K562 (cell line): ENCODE measurements around the gene GRXCR1. TPM values are rescaled to one million over a fixed set of nuclear protein-coding genes. Genes with fewer than 3 reads are reported as not detected.

Experiments used
- ATAC-seq: fragments of 200-7000 bp; cut with Tn5 transposase; 3 replicates; pipeline ENCODE4 v1.9.1; 2020; ENCODE audit warnings: moderate library complexity
- BruUV-seq: library from RNA; stranded (reverse); fragments of 400-500 nt; replicated peaks from 2 replicates; lab custom pipeline; 2021; lab: Mats Ljungman, UMichigan
- CTCF ChIA-PET: fragments of 300-600 bp; formaldehyde crosslinking; extraction: SDS; loops from one replicate; lab custom pipeline; 2021; ENCODE audit warnings: low intra/inter-chr PET ratio; lab: Yijun Ruan, JAX
- POLR2A ChIA-PET: fragments of 300-600, 350-650 bp; sonication (Branson Sonifier 250); formaldehyde crosslinking; extraction: SDS; loops from one replicate; lab custom pipeline; 2021; ENCODE audit warnings: antibody characterized with exemption, inconsistent platforms; lab: Yijun Ruan, JAX
- DNase-seq, 4 experiments: peaks; one replicate each; pipeline versions ENCODE4 v3.0.0 to v3.0.0-alpha.2; 2011 to 2018; ENCODE audit warnings: low spot score in 3 of 4, mixed read lengths in 3 of 4; ENCODE audit errors: extremely low read depth in 1 of 4
- FAIRE-seq: peaks from 2 replicates; lab custom pipeline; 2011; peaks lifted over from hg19 to GRCh38; lab: Jason Lieb, UNC
- H2AFZ ChIP-seq: 2 replicates; pipeline ENCODE4 v1.6.0; 2011; ENCODE audit warnings: low read depth, low read length, control low read depth, inconsistent platforms
- H3K27ac ChIP-seq: fragments of 200-600 bp; 3 replicates; pipeline ENCODE4 v1.8.0; 2011; ENCODE audit warnings: low read depth, mild to moderate bottlenecking, control low read depth, inconsistent platforms, low read length, moderate library complexity, mixed read lengths; ENCODE audit errors: extremely low read depth
- H3K27me3 ChIP-seq, 2 experiments: fragments of 300-600 bp in 1 of 2; 2 replicates in 1 of 2; 3 replicates in 1 of 2; pipeline versions ENCODE4 v1.6.0 to v1.8.0; 2011; ENCODE audit warnings: inconsistent platforms in 2 of 2, low read length in 2 of 2, mild to moderate bottlenecking in 1 of 2, mixed read lengths in 1 of 2, moderate library complexity in 1 of 2; ENCODE audit not compliant: control insufficient read depth in 2 of 2, insufficient read depth in 2 of 2
- H3K36me3 ChIP-seq: fragments of 300-600 bp; 3 replicates; pipeline ENCODE4 v1.8.0; 2011; ENCODE audit warnings: mild to moderate bottlenecking, low read length, inconsistent platforms; ENCODE audit not compliant: control insufficient read depth, insufficient read depth
- H3K4me1 ChIP-seq, 2 experiments: fragments of 200-600 bp in 1 of 2; replicated peaks in 1 of 2; 2 replicates in 1 of 2; 3 replicates in 1 of 2; pipeline versions ENCODE4 v1.5.1 to v1.8.0; 2011; ENCODE audit warnings: inconsistent platforms in 2 of 2, low read length in 2 of 2, mild to moderate bottlenecking in 1 of 2, mixed read lengths in 1 of 2, moderate library complexity in 1 of 2; ENCODE audit not compliant: control insufficient read depth in 2 of 2, insufficient read depth in 2 of 2
- H3K4me2 ChIP-seq: 2 replicates; pipeline ENCODE4 v1.6.1; 2011; ENCODE audit warnings: low read length, control low read depth, inconsistent platforms, mixed read lengths; ENCODE audit not compliant: insufficient read depth
- H3K4me3 ChIP-seq: fragments of 200-600 bp; sonication (generic), shearing (Covaris generic); 2 replicates; pipeline ENCODE4 v1.5.1; 2016; ENCODE audit warnings: control low read depth, inconsistent platforms
- H3K79me2 ChIP-seq: fragments of 200-600 bp; 3 replicates; pipeline ENCODE4 v1.8.0; 2011; ENCODE audit warnings: low read length, inconsistent platforms; ENCODE audit not compliant: control insufficient read depth, insufficient read depth
- H3K9ac ChIP-seq, 2 experiments: 2 replicates each; pipeline versions ENCODE4 v1.6.0 to v1.6.1; 2011; ENCODE audit warnings: low read depth in 2 of 2, low read length in 2 of 2, control low read depth in 1 of 2, inconsistent platforms in 1 of 2, mild to moderate bottlenecking in 1 of 2, mixed read lengths in 1 of 2; ENCODE audit not compliant: insufficient read depth in 1 of 2
- H3K9me1 ChIP-seq: one replicate; pipeline ENCODE4 v1.6.0; 2011; ENCODE audit warnings: inconsistent platforms, mild to moderate bottlenecking, low read length, moderate library complexity; ENCODE audit not compliant: control insufficient read depth, insufficient read depth
- H3K9me3 ChIP-seq: replicated peaks from 2 replicates; pipeline ENCODE4 v1.5.1; 2011; ENCODE audit warnings: low read depth, low read length, inconsistent platforms; ENCODE audit not compliant: control insufficient read depth, insufficient read depth
- H4K20me1 ChIP-seq: replicated peaks from 2 replicates; pipeline ENCODE4 v1.6.1; 2011; ENCODE audit warnings: low read length, inconsistent platforms, mixed read lengths; ENCODE audit not compliant: control insufficient read depth, insufficient read depth
- ATF3 ChIP-seq, 2 experiments: fragments of 450-650 bp in 1 of 2; sonication (generic) in 1 of 2; formaldehyde crosslinking in 1 of 2; IDR thresholded peaks in 1 of 2; conservative IDR thresholded peaks in 1 of 2; 2 replicates each; pipeline versions ENCODE4 v1.6.1 to v1.8.1; 2016 to 2023; ENCODE audit warnings: mild to moderate bottlenecking in 2 of 2, moderate library complexity in 2 of 2, inconsistent platforms in 1 of 2, missing genetic modification reagents in 1 of 2
- ATF6 ChIP-seq: sonication (generic); formaldehyde crosslinking; IDR thresholded peaks from 2 replicates; pipeline ENCODE4 v1.4.0; 2020; ENCODE audit warnings: mild to moderate bottlenecking, missing genetic modification reagents
- ATF7 ChIP-seq: fragments of 450-650 bp; IDR thresholded peaks from 2 replicates; pipeline ENCODE4 v1.7.1; 2014; ENCODE audit warnings: mild to moderate bottlenecking, moderate library complexity
- CREB3L1 ChIP-seq: fragments of 450-650 bp; IDR thresholded peaks from 2 replicates; pipeline ENCODE4 v1.6.1; 2014; ENCODE audit warnings: low read depth, mild to moderate bottlenecking, moderate library complexity, borderline replicate concordance
- ELF4 ChIP-seq: fragments of 450-650 bp; formaldehyde crosslinking; IDR thresholded peaks from 2 replicates; pipeline ENCODE4 v1.4.0; 2022; ENCODE audit warnings: missing genetic modification characterization
- FOXA3 ChIP-seq, 2 experiments: fragments of 450-650 bp in 1 of 2; sonication (generic) in 1 of 2; formaldehyde crosslinking; IDR thresholded peaks in 1 of 2; conservative IDR thresholded peaks in 1 of 2; 2 replicates each; pipeline versions ENCODE4 v1.4.0 to v1.8.0; 2020 to 2022; ENCODE audit warnings: mild to moderate bottlenecking in 2 of 2, missing genetic modification reagents in 1 of 2
- SAFB ChIP-seq: fragments of 200-400 bp; formaldehyde crosslinking; IDR thresholded peaks from 2 replicates; pipeline ENCODE4 v1.6.1; 2017; ENCODE audit warnings: low read depth, low read length, borderline replicate concordance
- SMARCB1 ChIP-seq: IDR thresholded peaks from 2 replicates; pipeline ENCODE4 v1.6.1; 2011; ENCODE audit warnings: improper control_type of control experiment, low read depth; ENCODE audit not compliant: insufficient read length
- SMC3 ChIP-seq: conservative IDR thresholded peaks from 2 replicates; pipeline ENCODE4 v1.6.1; 2011; ENCODE audit warnings: low read depth, low read length, improper control_type of control experiment; ENCODE audit not compliant: insufficient read depth
- SRSF1 ChIP-seq: fragments of 200-400 bp; formaldehyde crosslinking; IDR thresholded peaks from 2 replicates; pipeline ENCODE4 v1.6.1; 2017; ENCODE audit warnings: mild to moderate bottlenecking, low read depth, low read length, moderate library complexity
- TEAD2 ChIP-seq: fragments of 450-650 bp; IDR thresholded peaks from 2 replicates; pipeline ENCODE4 v1.6.1; 2016; ENCODE audit warnings: missing genetic modification characterization, control low read depth, missing compliant biosample characterization
- ZC3H8 ChIP-seq: fragments of 450-650 bp; IDR thresholded peaks from 2 replicates; pipeline ENCODE4 v1.6.1; 2017
- ZNF668 ChIP-seq: fragments of 250-450 bp; sonication (Bioruptor Pico); IDR thresholded peaks from 2 replicates; pipeline ENCODE4 v1.8.0; 2022; ENCODE audit warnings: mild to moderate bottlenecking, inconsistent platforms
- ZNF830 ChIP-seq: fragments of 250-450 bp; sonication (Bioruptor Pico); IDR thresholded peaks from 2 replicates; pipeline ENCODE4 v1.5.0; 2021; ENCODE audit warnings: mild to moderate bottlenecking
- WGBS: fragments of 100-300 bp; shearing (Covaris generic); methylation state at CpG from one replicate; pipeline ENCODE4 v1.1.6; 2016; ENCODE audit warnings: low coverage, mixed read lengths; ENCODE audit not compliant: insufficient coverage; ENCODE audit errors: missing lambda C conversion rate; 5-methylcytosine and 5-hydroxymethylcytosine counted together
- in situ Hi-C: fragments of 300-500 bp; cut with MboI; formaldehyde crosslinking; loops from 4 replicates; pipeline ENCODE4 v1.15.0; 2018; ENCODE audit warnings: inconsistent platforms, mixed read lengths
- intact Hi-C: fragments of 100-400 bp; cut with micrococcal nuclease; formaldehyde crosslinking; loops from 2 replicates; pipeline ENCODE4 v1.14.2; 2022
- polyA plus RNA-seq, 8 experiments: library from polyadenylated mRNA; depleted of rRNA in 4 of 8; stranded (reverse) in 5 of 8; unstranded in 3 of 8; fragments of >200 nt; fragmentation: Nextera tagmentation in 2 of 8; fragmentation: Illumina TruSeq in 1 of 8; extraction: Ambion mirVana in 2 of 8; extraction: Trizol in 1 of 8; gene quantifications; 2 replicates each; pipeline versions ENCODE4 v1.2.1 to v1.2.3, GENCODE V29; 2011 to 2014; ENCODE audit warnings: inconsistent platforms in 1 of 8, missing spikeins in 1 of 8
- total RNA-seq, 7 experiments: library from RNA; depleted of rRNA in 6 of 7; stranded (reverse); fragments of >200 nt in 6 of 7; fragmentation: Illumina TruSeq in 2 of 7; extraction: Trizol in 2 of 7; gene quantifications; 2 replicates each; pipeline versions ENCODE4 v1.2.1 to v1.2.3, GENCODE V29; 2011 to 2021; ENCODE audit warnings: low replicate concordance in 1 of 7

Gene GRXCR1
- total and polyA plus RNA-seq, 9 of the 15 experiments (the other 6 are each of a cell fraction or from before 2014, with no cell fraction given) = not detected

- in situ Hi-C loops = no loop called here
- Histone ChIP-seq H2AFZ (no peak overlapping the region), H3K4me3 (no peak overlapping the region), H3K36me3 (no peaks in the 10 kb centered on the region), H3K4me2 (no peak overlapping the region), H4K20me1 (no peaks in the 10 kb centered on the region), H3K9ac (no peak overlapping the region), H3K27ac (no peak overlapping the region), H3K27me3 (no peaks in the 10 kb centered on the region), H3K79me2 (no peaks in the 10 kb centered on the region), H3K9me3 (no peaks in the 10 kb centered on the region), H3K9me1 (no peaks in the 10 kb centered on the region)
- no peak for DNase-seq
- no peak for FAIRE-seq
- POLR2A ChIA-PET = no interaction called here
- CTCF ChIA-PET = no interaction called here
- intact Hi-C loops = no loop called here
- 6% methylated on average over 3 of the region's 3 CpGs for WGBS
- no TSS peak for BruUV-seq
- ATAC-seq = no peak
- TF ChIP-seq SRSF1 = no peak
- no peak for TF ChIP-seq CREB3L1
- TF ChIP-seq ZNF668 (CRISPR knock-in tag) = no peak
- TF ChIP-seq ATF3 (IDR thresholded peaks at IDR 0.05) = no peak
- TF ChIP-seq ATF3 (CRISPR knock-in tag; conservative IDR thresholded peaks at IDR 0.05) = no peak
- TF ChIP-seq SMC3 = no peak
- TF ChIP-seq TEAD2 (tag) = no peak
- no peak for TF ChIP-seq ATF7
- no peak for TF ChIP-seq ELF4 (CRISPR knock-in tag)
- no peak for TF ChIP-seq FOXA3 (CRISPR knock-in tag; conservative IDR thresholded peaks at IDR 0.05 in 1 of 2, IDR thresholded peaks at IDR 0.05 in 1 of 2)
- TF ChIP-seq ZNF830 (CRISPR knock-in tag) = no peak
- TF ChIP-seq ATF6 (CRISPR knock-in tag) = no peak
- no peak for TF ChIP-seq SMARCB1
- no peak for TF ChIP-seq ZC3H8
- TF ChIP-seq SAFB = no peak
- TF ChIP-seq, all 486 proteins: peak for 0
- H3K4me1 ChIP-seq = no peaks in the 10 kb centered on the region
These were observed 48.0 kb upstream of the GRXCR1 start for GRCh38 chr4:42844422-42845070.
